GM12878 (cell line): ENCODE results near the gene ZCCHC3. TPM values are rescaled to one million over a fixed set of nuclear protein-coding genes. Genes with fewer than 3 reads are reported as not detected.
A peak's percentile ranks its signal among the peaks of the same experiment; 100 is the strongest.

Source experiments
- ATF3 ChIP-seq: IDR thresholded peaks from 2 replicates; pipeline ENCODE4 v1.6.1; 2011; ENCODE audit warnings: low read depth, mild to moderate bottlenecking, low read length, moderate library complexity, borderline replicate concordance; ENCODE audit errors: extremely low read depth
- EGR1 ChIP-seq, 2 experiments: IDR thresholded peaks; 1 replicate in 1 of 2; 2 replicates in 1 of 2; pipeline ENCODE4 v1.6.1; 2011 to 2012; ENCODE audit warnings: low read depth in 2 of 2, low read length in 2 of 2, borderline replicate concordance in 1 of 2, mild to moderate bottlenecking in 1 of 2, moderate library complexity in 1 of 2
- HDAC2 ChIP-seq: fragments of 200-600 bp; sonication (generic); IDR thresholded peaks from 2 replicates; pipeline ENCODE4 v1.6.1; 2017
- IRF3 ChIP-seq: fragments of 450-650 bp; IDR thresholded peaks from 2 replicates; pipeline ENCODE4 v1.6.1; 2014; ENCODE audit warnings: mild to moderate bottlenecking
- KAT2A ChIP-seq: conservative IDR thresholded peaks from 2 replicates; pipeline ENCODE4 v1.6.1; 2011; ENCODE audit warnings: low read depth, low read length; ENCODE audit not compliant: control insufficient read depth
- MAX ChIP-seq: IDR thresholded peaks from 2 replicates; pipeline ENCODE4 v1.6.1; 2012; ENCODE audit warnings: low read depth, low read length, improper control_type of control experiment
- NBN ChIP-seq: fragments of 450-650 bp; IDR thresholded peaks from 2 replicates; pipeline ENCODE4 v1.6.1; 2016
- NFIC ChIP-seq: IDR thresholded peaks from 2 replicates; pipeline ENCODE4 v1.6.1; 2012; ENCODE audit warnings: low read depth, mild to moderate bottlenecking, inconsistent platforms, low read length, moderate library complexity
- NR2C2 ChIP-seq: IDR thresholded peaks from 2 replicates; pipeline ENCODE4 v1.6.1; 2011; ENCODE audit warnings: borderline replicate concordance, low read depth; ENCODE audit not compliant: control insufficient read depth, insufficient read length
- NRF1 ChIP-seq: conservative IDR thresholded peaks from 2 replicates; pipeline ENCODE4 v1.6.1; 2011; ENCODE audit warnings: mild to moderate bottlenecking, low read depth, low read length, improper control_type of control experiment
- PAX8 ChIP-seq: fragments of 450-650 bp; IDR thresholded peaks from 2 replicates; pipeline ENCODE4 v1.6.1; 2017; ENCODE audit warnings: mild to moderate bottlenecking, moderate library complexity
- POLR2A ChIP-seq: IDR thresholded peaks from 2 replicates; pipeline ENCODE4 v1.6.1; 2011; ENCODE audit warnings: low read depth, mild to moderate bottlenecking, low read length
- TCF12 ChIP-seq: IDR thresholded peaks from 2 replicates; pipeline ENCODE4 v1.6.1; 2011; ENCODE audit warnings: low read depth, mild to moderate bottlenecking, low read length
- ZBED1 ChIP-seq: IDR thresholded peaks from 2 replicates; pipeline ENCODE4 v1.6.1; 2016; ENCODE audit warnings: borderline replicate concordance
- polyA plus RNA-seq, 11 experiments: library from polyadenylated mRNA; depleted of rRNA in 4 of 11; unstranded in 6 of 11; stranded (reverse) in 5 of 11; fragments of >200 nt; fragmentation: Nextera tagmentation in 4 of 11; fragmentation: Illumina TruSeq in 1 of 11; extraction: Ambion mirVana in 4 of 11; extraction: Trizol in 1 of 11; gene quantifications; 1 replicate in 1 of 11; 2 replicates in 10 of 11; pipeline versions ENCODE4 v1.2.1 to v1.2.3, GENCODE V29; 2011 to 2016; ENCODE audit warnings: inconsistent platforms in 2 of 11, missing spikeins in 2 of 11, low read depth in 1 of 11
- total RNA-seq, 4 experiments: library from RNA; depleted of rRNA in 3 of 4; stranded (reverse); fragments of >200 nt in 3 of 4; fragmentation: Illumina TruSeq in 1 of 4; extraction: Trizol in 1 of 4; gene quantifications; 2 replicates each; pipeline versions ENCODE4 v1.2.1 to v1.2.3, GENCODE V29; 2013 to 2021
- TF ChIP-seq, protein P1 (sequence below): fragments of 450-650 bp; formaldehyde crosslinking; IDR thresholded peaks from 2 replicates; pipeline ENCODE4 v1.4.0; 2020; ENCODE audit warnings: mild to moderate bottlenecking, moderate library complexity
- TF ChIP-seq, protein P2 (sequence below): fragments of 450-650 bp; IDR thresholded peaks from 2 replicates; pipeline ENCODE4 v1.6.1; 2017; ENCODE audit warnings: borderline replicate concordance
- TF ChIP-seq, protein P3 (sequence below): fragments of 450-650 bp; IDR thresholded peaks from 2 replicates; pipeline ENCODE4 v1.6.1; 2017; ENCODE audit warnings: mild to moderate bottlenecking, low read depth, inconsistent platforms; ENCODE audit not compliant: poor library complexity, severe bottlenecking
- TF ChIP-seq, protein P4 (sequence below): fragments of 450-650 bp; conservative IDR thresholded peaks from 2 replicates; pipeline ENCODE4 v1.6.1; 2017; ENCODE audit warnings: mild to moderate bottlenecking, moderate library complexity

ZCCHC3 gene
- total and polyA plus RNA-seq, 10 of the 15 experiments (the other 5 are each of a cell fraction or from before 2014, with no cell fraction given) = 5.3 to 36.1 (median 17.2) TPM

DNA sequence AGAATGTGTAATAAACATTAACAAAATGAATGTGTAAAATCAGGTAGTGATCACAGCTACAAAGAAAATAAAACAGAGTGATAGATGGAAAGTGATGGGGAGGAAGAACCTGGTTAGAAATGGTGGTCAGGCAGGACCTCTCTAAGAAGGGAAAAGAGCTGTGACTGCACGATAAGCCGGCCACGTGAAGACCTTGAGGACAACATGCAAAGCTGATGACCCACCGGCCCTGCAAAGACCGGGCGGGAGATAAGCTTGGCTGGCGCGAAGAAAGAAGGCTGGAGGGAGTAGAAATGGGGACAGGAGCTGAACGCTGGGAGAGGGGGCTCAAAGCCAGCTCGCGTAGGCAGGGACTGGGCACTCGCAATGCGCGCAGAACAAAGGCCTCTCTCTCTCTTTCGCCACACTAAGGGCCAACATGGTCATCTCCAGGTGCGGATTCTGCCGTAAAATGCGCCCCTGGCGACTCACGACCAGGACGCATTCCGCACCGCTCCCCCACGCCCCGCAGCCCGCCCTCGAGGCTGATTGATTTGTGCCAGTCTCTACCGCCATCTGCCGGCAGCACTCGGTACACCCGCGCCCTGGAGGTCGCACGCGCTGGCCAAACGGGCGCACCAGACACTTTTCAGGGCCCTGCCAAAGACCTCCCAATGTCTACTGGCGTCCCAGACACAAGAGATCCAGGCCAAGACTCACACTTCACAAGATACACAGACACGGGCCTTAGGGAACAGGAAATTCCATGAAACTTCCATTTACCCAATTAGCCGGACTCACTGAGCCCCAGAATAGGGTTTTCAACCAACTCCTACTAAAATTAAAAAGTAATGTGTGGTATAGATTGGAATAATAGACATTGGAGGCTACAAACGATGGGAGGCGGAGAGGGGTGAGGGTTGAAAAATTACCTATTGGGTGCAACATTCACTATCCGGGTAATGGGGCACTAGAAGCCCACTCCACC, 30.5 kb upstream of the ZCCHC3 start (continued):
- TF ChIP-seq, protein P1, sequence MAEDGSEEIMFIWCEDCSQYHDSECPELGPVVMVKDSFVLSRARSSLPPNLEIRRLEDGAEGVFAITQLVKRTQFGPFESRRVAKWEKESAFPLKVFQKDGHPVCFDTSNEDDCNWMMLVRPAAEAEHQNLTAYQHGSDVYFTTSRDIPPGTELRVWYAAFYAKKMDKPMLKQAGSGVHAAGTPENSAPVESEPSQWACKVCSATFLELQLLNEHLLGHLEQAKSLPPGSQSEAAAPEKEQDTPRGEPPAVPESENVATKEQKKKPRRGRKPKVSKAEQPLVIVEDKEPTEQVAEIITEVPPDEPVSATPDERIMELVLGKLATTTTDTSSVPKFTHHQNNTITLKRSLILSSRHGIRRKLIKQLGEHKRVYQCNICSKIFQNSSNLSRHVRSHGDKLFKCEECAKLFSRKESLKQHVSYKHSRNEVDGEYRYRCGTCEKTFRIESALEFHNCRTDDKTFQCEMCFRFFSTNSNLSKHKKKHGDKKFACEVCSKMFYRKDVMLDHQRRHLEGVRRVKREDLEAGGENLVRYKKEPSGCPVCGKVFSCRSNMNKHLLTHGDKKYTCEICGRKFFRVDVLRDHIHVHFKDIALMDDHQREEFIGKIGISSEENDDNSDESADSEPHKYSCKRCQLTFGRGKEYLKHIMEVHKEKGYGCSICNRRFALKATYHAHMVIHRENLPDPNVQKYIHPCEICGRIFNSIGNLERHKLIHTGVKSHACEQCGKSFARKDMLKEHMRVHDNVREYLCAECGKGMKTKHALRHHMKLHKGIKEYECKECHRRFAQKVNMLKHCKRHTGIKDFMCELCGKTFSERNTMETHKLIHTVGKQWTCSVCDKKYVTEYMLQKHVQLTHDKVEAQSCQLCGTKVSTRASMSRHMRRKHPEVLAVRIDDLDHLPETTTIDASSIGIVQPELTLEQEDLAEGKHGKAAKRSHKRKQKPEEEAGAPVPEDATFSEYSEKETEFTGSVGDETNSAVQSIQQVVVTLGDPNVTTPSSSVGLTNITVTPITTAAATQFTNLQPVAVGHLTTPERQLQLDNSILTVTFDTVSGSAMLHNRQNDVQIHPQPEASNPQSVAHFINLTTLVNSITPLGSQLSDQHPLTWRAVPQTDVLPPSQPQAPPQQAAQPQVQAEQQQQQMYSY (CRISPR knock-in tag) = no peak
- TF ChIP-seq ZBED1 (no peak), ATF3 (no peak), NRF1 (no peak), HDAC2 (no peak), NBN (peak; percentile 71), IRF3 (no peak), NR2C2 (no peak), PAX8 (no peak), NFIC (no peak), EGR1 (IDR thresholded peaks at IDR 0.05; ENCODE audit: borderline replicate concordance in 1 of 2, low read depth in 2 of 2, low read length in 2 of 2) (no peak), MAX (no peak), KAT2A (no peak), TCF12 (0 out of 2 replicates have a peak, but pooled peaks have one; percentile 44), POLR2A (peak; percentile 75)
- TF ChIP-seq, protein P2, sequence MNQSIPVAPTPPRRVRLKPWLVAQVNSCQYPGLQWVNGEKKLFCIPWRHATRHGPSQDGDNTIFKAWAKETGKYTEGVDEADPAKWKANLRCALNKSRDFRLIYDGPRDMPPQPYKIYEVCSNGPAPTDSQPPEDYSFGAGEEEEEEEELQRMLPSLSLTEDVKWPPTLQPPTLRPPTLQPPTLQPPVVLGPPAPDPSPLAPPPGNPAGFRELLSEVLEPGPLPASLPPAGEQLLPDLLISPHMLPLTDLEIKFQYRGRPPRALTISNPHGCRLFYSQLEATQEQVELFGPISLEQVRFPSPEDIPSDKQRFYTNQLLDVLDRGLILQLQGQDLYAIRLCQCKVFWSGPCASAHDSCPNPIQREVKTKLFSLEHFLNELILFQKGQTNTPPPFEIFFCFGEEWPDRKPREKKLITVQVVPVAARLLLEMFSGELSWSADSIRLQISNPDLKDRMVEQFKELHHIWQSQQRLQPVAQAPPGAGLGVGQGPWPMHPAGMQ = no peak
- TF ChIP-seq, protein P3, sequence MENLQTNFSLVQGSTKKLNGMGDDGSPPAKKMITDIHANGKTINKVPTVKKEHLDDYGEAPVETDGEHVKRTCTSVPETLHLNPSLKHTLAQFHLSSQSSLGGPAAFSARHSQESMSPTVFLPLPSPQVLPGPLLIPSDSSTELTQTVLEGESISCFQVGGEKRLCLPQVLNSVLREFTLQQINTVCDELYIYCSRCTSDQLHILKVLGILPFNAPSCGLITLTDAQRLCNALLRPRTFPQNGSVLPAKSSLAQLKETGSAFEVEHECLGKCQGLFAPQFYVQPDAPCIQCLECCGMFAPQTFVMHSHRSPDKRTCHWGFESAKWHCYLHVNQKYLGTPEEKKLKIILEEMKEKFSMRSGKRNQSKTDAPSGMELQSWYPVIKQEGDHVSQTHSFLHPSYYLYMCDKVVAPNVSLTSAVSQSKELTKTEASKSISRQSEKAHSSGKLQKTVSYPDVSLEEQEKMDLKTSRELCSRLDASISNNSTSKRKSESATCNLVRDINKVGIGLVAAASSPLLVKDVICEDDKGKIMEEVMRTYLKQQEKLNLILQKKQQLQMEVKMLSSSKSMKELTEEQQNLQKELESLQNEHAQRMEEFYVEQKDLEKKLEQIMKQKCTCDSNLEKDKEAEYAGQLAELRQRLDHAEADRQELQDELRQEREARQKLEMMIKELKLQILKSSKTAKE = no peak
- TF ChIP-seq, protein P4, sequence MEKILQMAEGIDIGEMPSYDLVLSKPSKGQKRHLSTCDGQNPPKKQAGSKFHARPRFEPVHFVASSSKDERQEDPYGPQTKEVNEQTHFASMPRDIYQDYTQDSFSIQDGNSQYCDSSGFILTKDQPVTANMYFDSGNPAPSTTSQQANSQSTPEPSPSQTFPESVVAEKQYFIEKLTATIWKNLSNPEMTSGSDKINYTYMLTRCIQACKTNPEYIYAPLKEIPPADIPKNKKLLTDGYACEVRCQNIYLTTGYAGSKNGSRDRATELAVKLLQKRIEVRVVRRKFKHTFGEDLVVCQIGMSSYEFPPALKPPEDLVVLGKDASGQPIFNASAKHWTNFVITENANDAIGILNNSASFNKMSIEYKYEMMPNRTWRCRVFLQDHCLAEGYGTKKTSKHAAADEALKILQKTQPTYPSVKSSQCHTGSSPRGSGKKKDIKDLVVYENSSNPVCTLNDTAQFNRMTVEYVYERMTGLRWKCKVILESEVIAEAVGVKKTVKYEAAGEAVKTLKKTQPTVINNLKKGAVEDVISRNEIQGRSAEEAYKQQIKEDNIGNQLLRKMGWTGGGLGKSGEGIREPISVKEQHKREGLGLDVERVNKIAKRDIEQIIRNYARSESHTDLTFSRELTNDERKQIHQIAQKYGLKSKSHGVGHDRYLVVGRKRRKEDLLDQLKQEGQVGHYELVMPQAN = no peak
